Adrenal gland (tissue), 5 donors: Measurements from ENCODE around the gene STON2.

Experiments
- POLR2A ChIP-seq, 2 donors: fragments of 450-650 bp; IDR thresholded peaks; one replicate each; pipeline ENCODE4 v1.6.1; 2017; ENCODE audit warnings: antibody characterized with exemption in 2 of 2, mild to moderate bottlenecking in 2 of 2, moderate library complexity in 1 of 2
- TF ChIP-seq, protein P1 (sequence below), 6 experiments: fragments of 450-650 bp in 4 of 6; fragments of 200-600 bp in 2 of 6; sonication (generic) in 1 of 6; IDR thresholded peaks; 1 replicate in 5 of 6; 2 replicates in 1 of 6; pipeline versions ENCODE4 v1.5.1 to v1.8.0; 2016 to 2021; ENCODE audit warnings: antibody characterized with exemption in 6 of 6, mild to moderate bottlenecking in 2 of 6, moderate library complexity in 1 of 6
- donor health status: DM: no; HTN: no; CAD: no.

DNA sequence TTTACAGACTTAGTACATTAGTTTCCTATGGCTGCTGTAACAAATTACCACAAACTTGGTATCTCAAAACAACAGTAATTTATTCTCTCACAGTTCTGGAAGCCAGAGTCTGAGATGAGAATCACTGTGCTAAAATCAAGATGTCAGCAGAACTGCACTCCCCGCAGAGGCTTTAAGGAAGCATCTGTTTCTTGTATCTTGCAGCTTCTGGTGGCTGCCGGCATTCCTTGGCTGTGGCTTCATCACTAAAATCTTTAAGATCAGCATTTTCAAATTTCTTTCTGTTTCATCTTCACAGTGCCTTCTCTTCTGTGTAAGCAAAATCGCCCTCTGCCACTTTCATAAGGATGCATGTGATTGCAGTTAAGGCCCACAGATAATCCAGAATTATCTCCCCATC is 9.4 kb downstream of the STON2 start:
- TF ChIP-seq, protein P1, sequence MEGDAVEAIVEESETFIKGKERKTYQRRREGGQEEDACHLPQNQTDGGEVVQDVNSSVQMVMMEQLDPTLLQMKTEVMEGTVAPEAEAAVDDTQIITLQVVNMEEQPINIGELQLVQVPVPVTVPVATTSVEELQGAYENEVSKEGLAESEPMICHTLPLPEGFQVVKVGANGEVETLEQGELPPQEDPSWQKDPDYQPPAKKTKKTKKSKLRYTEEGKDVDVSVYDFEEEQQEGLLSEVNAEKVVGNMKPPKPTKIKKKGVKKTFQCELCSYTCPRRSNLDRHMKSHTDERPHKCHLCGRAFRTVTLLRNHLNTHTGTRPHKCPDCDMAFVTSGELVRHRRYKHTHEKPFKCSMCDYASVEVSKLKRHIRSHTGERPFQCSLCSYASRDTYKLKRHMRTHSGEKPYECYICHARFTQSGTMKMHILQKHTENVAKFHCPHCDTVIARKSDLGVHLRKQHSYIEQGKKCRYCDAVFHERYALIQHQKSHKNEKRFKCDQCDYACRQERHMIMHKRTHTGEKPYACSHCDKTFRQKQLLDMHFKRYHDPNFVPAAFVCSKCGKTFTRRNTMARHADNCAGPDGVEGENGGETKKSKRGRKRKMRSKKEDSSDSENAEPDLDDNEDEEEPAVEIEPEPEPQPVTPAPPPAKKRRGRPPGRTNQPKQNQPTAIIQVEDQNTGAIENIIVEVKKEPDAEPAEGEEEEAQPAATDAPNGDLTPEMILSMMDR (IDR thresholded peaks at IDR 0.05) = no peak
- TF ChIP-seq POLR2A (IDR thresholded peaks at IDR 0.05) = no peak
